ENCODE results near the gene NEO1.

GRCh38 chr15:73168487-73168886, 116.2 kb downstream of the NEO1 start:
- no peak for TF ChIP-seq CTCF (IDR thresholded peaks at IDR 0.05)
- TF ChIP-seq POLR2A (IDR thresholded peaks at IDR 0.05), result no peak
